NCI-H146 treated with DMSO at 0.1 percent for 48 hours (cell line): ENCODE measurements around the gene CST11.
"Not testable (repeated sequence)": the region's sequence is repeated elsewhere in the genome, so short reads cannot be mapped to it uniquely, and the experiment has no call there.

Source experiments
- DNase-seq: peaks from one replicate; lab custom pipeline; 2025; ENCODE audit not compliant: unreplicated experiment; lab: John Stamatoyannopoulos, UW

The CST11 gene, protein sequence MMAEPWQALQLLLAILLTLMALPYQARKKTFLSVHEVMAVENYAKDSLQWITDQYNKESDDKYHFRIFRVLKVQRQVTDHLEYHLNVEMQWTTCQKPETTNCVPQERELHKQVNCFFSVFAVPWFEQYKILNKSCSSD

DNA sequence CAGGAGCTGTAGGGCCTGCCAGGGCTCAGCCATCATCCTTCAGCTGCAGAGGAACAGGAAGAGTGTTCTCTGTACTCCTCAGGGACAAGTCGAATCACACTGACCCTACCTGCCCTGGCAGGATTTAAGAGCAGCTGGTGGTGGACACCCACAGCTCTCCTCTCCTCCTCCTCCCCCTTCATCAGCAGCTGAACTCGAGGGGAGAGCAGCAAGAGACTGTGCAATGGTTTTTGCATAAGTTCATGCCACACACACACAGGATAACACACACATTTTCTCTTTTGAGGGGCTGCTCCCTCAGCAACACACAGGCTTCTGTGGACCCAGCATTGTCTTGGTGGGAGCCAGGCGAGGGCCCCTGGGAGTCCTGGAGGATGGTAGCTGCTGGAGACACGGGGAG, at the start of gene CST11:
Gene CST11 (minus strand): TSS at position 101 of the 400 bp plus-strand sequence. CDS start 65 bp downstream, at position 36.
- DNase-seq: no peak

DNA sequence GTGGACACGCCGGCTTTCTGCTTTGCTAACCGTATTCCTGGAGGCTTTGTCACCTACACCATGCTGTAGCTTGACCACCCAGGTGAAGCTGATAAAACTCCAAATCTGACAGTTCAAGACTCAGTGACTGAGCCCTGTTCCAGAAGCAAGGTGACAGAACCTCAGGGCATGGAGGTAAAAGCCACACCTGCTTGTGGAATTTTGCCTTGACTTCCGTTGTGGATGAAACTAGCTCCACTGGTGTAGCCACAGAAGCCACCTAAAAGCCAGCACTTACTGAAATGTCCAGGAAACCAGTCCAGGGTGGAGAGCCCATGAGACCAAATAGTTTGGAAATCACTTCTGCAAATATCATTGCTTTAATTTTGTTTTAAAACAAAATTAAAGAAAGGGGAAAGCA, 49.2 kb upstream of the CST11 start:
- DNase-seq: no peak

DNA sequence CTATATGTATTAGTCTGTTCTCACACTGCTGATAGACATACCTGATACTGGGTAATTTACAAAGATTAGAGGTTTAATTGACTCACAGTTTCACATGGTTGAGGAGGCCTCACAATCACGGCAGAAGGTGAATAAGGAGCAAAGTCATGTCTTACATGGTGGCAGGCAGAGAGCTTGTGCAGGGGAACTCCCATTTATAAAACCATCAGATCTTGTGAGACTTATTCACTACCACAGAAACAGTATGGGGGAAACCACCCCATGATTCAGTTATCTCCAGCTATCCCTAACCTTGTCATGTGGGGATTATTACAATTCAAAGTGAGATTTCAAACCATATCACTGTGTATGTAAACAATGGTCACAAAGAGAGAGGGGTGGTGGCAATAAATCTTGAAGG, 44.9 kb upstream of the CST11 start:
- no peak for DNase-seq

DNA sequence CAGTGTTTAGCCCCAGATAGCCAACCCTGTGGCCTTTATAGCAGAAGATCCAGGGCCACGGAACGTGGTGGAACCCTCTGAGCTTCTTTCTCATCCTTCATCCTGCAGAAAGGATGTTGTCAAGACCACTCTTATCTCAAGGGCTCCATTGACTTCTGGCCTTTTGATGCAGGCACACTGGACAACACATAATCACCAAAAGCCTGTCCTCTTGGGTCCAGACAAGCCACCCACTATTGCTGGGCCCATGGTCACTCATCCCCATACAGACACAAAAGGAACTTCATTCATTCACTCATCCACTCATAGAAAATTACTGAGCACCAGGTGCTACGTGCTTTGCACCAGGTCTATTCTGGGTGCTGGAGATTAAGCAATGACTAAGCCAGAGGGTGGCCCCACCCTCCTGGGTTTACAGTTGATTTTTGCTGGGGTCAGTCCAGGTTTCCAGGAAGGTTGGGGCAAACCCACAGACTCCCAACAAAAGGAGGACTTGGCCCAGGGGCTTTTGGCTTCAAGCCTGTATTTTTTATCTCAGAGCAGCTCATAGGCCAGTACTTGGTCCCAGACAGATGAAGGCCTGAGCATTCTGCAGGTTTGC, 40.6 kb upstream of the CST11 start:
- DNase-seq: no peak

DNA sequence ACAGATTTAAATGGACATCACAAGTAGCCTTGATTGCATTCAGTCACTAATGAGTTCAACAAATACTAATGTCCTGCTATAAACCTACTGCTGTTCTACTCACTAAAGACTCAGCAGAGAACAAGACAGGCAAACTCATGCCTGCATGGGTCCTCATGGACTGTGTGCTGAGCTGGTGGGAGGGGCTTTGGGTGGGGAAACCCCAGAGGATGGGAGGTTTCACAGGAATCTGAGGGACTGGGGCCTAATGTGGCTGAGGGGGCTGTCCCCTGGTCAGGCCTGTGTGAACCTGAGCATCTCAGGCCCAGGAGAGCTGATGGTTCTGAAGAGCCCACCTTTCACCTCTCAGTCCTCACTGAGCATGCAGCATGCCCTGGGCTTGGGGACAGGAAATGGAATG, 39.6 kb upstream of the CST11 start:
- DNase-seq: no peak

DNA sequence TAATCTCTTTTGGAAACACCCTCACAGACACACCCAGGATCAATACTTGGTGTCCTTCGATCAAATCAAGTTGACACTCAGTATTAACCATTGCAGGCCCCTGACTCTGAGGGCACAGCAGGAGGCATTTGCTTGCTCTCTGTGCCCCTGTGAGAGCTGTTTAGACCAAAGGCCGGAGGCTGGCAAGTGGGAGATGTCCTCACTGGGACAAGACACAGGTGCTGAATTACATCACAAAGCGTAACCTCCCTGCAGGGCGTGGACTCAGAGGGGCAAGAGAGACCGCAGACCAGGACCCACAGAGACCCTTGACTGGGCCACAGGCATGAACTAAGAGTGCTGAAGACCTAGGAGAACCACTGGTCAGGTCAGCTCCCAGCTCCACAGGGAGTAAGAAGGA, 38.1 kb upstream of the CST11 start, which contains the start of gene CST8:
Gene CST8 (plus strand): TSS at position 301 of the 400 bp plus-strand sequence. CDS start 551 bp downstream, outside the sequence.
- no peak for DNase-seq

DNA sequence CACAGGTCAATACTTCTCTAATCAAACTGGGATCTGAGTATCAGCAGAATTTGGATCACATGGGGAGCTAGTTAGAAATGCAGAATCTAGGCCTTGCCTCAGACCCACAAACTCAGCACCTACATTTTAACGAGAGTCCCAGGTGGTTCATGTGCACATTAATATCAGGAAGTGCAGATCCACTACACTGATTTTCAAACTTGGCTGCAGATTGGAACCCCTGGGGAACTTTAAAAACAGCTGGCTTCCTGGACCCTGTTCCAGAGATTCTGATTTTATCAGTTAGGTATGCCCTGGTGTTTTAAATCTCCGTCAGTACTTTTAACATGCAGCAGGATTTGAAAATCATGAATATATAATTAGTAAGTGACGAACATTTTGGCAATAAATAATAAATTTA, 36.3 kb upstream of the CST11 start:
- no peak for DNase-seq

DNA sequence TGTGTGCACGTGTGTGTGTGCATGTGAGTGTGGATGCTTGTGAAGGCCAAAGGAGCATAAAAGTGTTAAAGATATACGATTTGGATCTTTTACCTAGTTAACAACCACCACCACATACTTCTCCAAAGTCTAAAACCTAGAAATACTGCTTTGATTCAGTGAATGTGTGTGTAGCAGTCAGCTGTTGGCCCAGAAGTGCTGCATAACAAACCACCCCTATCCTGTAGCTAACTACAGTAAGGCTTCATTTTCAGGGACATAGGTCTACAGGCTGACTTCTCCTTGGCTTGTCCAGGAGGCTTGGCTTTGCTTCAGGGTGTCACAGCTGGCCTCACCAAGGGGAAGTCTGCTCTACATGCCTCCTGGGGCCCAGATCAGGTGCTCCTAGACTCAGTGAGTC, 35.8 kb upstream of the CST11 start:
- DNase-seq: no peak

DNA sequence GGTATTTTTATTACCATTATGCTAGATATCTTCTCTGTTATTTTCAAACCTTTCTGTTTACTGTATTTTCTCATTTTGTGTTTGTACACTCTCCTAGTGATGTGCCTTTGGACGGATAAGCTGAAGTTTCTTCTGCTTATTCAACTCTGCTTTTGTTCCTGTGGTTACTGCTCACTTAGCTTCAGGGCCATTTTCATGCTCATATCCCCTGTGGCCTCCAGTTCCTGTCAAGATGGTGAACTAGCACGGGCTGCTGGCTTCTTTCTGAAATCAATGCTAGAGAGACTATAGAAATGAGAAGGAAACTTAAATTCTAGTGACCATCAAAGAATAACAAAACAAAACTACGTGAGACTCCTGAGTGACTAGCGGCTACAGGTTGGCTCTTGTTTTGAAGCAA, 31.4 kb upstream of the CST11 start:
- no peak for DNase-seq

DNA sequence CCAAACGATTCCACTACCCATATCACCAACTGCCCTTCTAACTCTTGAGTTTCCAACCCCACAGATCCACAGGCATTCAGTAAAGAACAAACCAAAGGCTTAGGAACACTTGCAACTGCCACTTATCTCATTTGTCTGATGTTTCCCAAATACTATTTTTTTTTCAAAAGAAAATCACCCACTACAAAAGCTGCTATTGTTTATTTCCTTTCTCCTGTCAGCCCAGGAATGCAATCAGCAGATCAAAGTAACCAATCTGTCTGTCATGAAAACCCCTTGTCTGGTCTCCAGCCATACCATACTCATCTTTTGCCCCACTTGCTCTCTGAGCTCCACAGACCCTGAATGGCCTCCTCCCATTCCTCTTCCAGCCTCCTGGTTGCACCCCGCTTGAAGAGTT, 29.5 kb upstream of the CST11 start:
- DNase-seq: no peak

DNA sequence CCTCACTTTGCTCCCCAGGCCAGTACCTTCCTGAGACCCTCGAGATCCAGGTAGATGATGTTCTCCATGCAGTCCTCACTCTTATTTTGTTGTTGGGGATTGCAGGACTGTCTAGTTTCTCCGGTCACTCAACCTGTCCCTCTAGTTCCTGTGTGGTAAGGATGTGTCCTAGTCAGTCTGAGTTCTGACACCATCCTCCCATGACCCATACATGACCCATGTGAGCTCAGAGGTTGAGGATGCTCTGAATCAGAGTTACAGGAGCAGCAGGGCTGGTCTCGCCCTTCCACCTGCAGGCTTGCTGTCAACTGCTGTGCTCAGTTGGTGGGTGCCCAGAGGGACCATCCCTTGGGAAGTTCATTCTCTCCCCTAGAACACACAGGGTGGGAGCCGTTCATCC, 26.4 kb upstream of the CST11 start:
- no peak for DNase-seq

DNA sequence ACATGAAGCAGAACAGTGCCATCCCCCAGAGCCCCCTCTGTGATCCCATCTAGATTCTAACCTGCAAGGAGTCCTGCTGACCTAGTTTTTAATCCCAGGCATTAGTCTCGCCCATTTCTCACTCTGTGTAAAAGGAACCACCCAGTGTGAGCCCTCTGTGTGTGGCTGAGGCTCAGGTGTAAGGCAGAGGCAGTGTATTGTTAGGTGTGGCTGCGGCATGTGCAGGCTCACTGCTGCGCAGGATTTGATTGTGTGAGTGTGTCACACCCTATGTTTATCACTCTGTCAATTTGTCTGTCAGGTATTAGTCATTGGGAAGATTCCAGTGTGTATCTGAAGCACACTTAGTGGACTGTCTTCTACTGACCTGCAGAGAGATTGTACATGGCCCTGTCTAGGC, 24.5 kb upstream of the CST11 start:
- no peak for DNase-seq

DNA sequence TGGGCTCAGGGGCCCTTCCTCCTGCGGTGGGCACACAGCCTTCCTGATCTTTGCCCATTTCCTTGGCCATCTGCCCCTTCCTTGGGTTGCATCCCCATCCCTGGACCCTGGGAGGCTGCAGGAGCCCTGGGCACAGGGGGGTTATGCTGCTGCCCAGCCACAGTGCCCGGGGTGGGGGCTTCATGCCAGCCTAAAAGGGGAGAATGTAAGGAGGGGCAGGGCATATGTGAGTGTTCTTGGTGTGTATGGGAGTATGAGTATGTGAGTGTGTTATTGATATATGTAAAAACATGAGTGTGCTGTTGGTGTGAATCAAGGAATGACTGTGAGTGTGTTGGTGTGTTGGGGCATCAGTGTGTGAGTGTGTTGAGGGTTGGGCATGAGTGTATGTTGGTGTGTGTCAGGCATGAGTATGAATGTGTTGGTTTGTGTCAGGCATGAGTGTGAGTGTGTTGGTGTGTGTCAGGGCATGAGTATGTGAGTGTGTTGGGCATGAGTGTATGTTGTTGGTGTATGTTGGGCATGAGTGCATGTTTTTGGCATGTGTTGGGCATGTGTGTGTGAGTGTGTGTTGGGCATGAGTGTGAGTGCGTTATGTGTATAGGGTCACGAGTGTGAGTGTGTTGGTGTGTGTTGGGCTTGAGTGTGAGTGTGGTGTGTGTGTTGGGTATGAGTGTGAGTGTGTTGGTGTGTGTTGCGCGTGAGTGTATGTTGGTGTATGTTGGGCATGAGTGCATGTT, 23.5 kb upstream of the CST11 start:
- no peak for DNase-seq

DNA sequence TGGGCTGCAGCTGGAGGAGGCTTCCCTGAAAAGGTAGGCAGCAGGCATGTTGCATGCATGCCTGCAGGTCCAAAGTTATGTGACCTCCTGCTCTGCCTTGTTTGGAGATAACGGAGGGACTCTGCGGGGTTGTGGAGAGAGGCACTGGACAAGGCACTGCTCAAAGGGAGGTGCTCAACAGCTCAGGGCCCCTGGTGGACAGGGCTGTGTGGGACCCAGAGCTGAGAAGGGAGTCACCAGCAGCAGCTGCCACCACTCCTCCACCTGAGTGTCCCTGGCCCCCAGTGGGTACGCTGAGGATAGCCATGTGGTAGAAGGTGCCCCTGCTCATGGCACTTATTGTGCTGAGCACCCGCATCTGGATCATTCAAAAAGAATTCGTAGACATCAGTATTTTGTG, 22.7 kb upstream of the CST11 start:
- DNase-seq: no peak

DNA sequence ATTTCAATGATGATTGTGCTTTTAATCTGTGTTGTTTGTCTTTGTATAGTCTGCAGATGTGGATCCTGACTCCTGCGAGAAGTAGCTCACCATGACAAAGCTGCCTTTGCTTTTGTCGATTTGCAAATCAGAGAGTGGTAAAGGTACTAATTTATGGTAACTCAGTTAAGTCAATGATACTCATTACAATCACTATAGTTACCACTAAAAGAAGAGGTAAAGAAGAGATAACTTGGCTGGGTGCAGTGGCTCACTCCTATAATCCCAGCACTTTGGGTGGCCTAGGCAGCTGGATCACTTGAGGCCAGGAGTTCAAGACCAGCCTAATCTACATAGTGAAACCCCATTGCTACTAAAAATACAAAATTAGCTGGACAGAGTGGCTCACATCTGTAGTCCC, 20.6 kb upstream of the CST11 start:
- DNase-seq: not testable (repeated sequence)

DNA sequence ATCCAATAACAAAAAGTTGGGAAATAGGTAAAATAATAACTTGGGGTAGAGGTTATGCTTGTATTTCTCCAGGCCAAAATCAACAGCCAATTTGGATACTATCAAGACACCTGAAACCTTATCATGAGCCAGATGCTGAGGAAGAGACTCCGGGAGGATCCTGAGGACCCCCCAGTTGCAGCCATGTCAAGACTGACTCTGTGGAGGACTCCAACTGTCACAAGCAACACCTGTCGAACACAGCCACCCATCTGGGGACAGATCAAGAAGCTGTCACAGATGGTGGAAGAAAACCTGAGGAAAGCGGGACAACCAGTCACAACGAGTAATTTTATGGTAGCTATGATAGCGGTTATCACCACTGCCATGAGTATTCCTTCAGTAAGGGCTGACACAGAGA, 19.6 kb upstream of the CST11 start:
- not testable (repeated sequence) for DNase-seq

DNA sequence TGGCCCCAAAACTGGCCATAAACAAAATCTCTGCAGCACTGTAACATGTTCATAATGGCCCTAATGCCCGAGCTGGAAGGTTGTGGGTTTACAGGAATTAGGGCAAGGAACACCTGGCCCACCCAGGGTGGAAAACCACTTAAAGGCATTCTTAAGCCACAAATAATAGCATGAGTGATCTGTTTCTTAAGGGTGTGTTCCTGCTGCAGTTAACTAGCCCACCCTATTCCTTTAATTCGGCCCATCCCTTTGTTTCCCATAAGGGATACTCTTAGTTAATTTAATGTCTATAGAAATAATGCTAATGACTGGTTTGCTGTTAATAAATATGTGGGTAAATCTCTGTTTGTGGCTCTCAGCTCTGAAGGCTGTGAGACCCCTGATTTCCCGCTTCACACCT, 14.3 kb upstream of the CST11 start:
- DNase-seq: not testable (repeated sequence)

DNA sequence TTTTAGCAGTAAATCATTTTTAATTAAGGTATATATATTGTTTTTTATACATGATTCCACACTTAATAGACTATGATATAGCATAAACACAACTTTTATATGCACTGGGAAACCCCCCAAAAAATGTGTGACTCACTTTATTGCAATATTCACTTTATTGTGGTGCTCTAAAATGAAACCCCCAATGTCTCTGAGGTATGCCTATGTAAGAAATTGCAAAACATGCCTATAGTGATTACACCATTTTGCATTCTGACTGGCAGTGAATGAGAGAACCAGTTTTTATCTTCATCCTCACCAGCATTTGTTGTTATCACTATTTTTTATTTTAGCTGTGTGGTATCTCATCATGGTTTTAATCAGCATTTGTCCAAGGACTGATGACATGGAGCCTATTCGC, 8.5 kb upstream of the CST11 start:
- DNase-seq: no peak

DNA sequence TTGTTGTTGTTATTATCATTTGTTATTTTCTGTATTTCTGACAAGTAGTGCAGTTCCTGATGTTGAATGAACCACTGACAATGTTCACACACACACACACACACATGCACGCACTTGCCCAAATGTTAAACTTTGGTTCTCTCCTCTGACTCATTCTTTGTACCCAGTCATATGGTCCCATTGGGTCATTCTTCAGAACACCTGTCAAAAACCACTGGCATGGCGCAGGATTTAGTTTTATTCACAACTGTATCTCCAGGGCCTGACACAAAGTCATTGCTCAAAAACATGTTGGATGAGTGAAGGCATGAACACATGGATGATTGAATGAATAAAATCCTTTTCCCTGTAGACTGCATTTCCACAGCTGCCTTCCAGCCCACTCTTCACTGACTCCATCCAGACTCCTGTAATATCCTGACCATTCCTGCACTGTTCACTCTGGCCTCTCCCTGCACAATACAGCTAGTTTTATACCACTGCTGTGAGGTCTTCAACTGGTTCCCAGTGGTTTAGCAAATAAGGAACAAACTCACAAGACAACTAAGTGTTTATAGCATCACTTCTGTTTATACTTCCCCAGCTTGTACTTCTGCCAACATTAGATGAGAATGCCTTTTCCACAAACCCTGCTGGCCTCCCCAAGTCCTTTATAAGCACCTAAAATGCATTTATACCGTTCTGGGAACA, 6.9 kb upstream of the CST11 start:
- no peak for DNase-seq

DNA sequence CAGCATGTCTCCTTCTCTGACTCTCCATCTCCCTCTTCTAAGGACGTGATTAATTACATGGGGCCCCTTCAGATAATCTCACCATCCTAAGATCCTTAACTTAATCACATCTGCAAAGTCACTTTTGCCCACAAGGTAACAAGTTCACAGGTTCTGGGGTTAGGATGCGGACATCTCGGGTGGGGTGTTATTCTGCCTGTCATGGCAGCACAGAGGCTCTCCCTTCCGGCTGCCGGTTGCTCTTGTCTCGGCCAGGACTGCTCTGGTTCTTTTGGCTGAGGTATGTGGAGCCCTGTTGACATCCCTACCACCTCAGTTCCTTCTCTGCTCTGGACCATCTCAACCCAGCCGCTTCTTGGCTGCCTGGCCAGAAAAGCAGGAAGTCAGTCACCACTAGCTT, 4.2 kb upstream of the CST11 start:
- DNase-seq: no peak

DNA sequence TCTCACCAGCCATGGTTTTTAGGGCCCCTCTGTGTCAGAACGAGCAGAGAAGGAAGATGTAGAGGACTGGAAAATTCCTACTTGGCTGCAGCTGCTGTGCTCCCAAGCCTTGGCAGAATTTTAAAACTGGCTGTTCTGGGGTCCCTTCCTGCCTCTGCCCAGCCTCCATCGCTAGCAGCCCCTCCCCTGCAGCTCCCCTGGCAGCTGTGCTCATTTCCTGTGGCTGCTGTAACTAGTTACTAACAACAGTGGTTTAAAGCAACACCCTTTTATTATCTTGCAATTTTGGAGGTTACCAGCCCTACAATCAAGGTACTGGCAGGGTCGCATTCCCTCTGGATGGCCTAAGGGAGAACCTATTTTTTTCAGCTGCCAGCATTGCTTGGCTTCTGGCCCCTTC, 3.7 kb upstream of the CST11 start:
- DNase-seq: no peak

DNA sequence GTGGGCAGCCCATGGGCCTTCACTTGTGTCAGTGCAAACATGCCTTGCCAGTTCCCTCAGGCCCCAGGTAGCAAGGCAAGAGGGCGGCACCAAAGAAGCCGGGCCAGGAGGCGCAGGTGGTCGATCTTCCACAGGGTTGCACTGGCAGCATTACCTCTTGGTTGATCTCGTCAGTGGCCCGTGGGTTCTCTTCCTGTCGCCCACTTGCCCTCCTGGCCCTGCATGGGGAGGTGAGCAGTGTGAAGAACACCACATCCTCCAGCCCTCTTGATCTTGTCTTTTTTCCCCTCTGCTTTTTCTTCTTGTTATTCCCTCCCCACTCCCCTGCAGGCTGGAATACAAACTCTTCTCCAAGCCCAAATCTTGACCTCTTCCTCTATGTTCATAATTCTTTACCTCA, 3.0 kb upstream of the CST11 start:
- no peak for DNase-seq
